ENCODE results near the gene TMEM63A. TPM values are rescaled to one million over a fixed set of nuclear protein-coding genes. Genes with fewer than 3 reads are reported as not detected.

TMEM63A gene
- total RNA-seq, 1 experiment from 2014 or later = 93.9 TPM

- intact Hi-C loops (cut with micrococcal nuclease; ENCODE audit: unreplicated experiment) = no loop called here
- peaks cover 9% of the 10 kb centered on the region for H3K36me3 ChIP-seq (ENCODE audit: control insufficient read depth, insufficient read depth, low read length)
- CTCF ChIA-PET = no interaction called here
Observed at GRCh38 chr1:225852413-225853124, 29.6 kb downstream of the TMEM63A start.

GRCh38 chr1:225851805-225852204 is 30.4 kb downstream of the TMEM63A start:
- TF ChIP-seq CTCF (IDR thresholded peaks at IDR 0.05; ENCODE audit: insufficient read depth in 1 of 2, low read depth in 1 of 2, low read length in 1 of 2, severe bottlenecking in 1 of 2, unreplicated experiment in 1 of 2) = no peak
- Mint-ChIP-seq H3K36me3 (ENCODE audit: insufficient read depth, unreplicated experiment) (peaks cover 85% of the 10 kb centered on the region), H3K9me3 (ENCODE audit: unreplicated experiment) (no peaks in the 10 kb centered on the region), H3K27ac (ENCODE audit: unreplicated experiment) (no peak overlapping the region), H3K4me3 (ENCODE audit: unreplicated experiment) (no peak overlapping the region), H3K4me1 (ENCODE audit: low read depth, unreplicated experiment) (no peaks in the 10 kb centered on the region), H3K27me3 (ENCODE audit: insufficient read depth, unreplicated experiment) (no peaks in the 10 kb centered on the region)
- no peaks in the 10 kb centered on the region for H3K4me1 ChIP-seq
- intact Hi-C loops (cut with micrococcal nuclease; ENCODE audit: unreplicated experiment) = no loop called here
- no peaks in the 10 kb centered on the region for H3K9me3 ChIP-seq
- BruUV-seq (replicated peaks) = no TSS peak
- H3K4me3 ChIP-seq (ENCODE audit: low read depth, low read length) = no peak overlapping the region
- no peaks in the 10 kb centered on the region for H3K27me3 ChIP-seq (replicated peaks; ENCODE audit: control insufficient read depth, insufficient read depth, low read length)
- DNase-seq = no peak
- ChIA-PET POLR2A (interaction anchor here (0.6 kb wide), 1 partner anchor 20 kb away, joined by 4 read pairs; no protein-coding TSS in a partner anchor), CTCF (no interaction called here)
- H3K36me3 ChIP-seq (ENCODE audit: control insufficient read depth, insufficient read depth, low read length) = peaks cover 8% of the 10 kb centered on the region

More at GRCh38 chr1:225852413-225853124, 29.6 kb downstream of the TMEM63A start:
- DNase-seq = no peak
- H3K4me3 ChIP-seq (ENCODE audit: low read depth, low read length) = no peak overlapping the region
- no peak for TF ChIP-seq CTCF (IDR thresholded peaks at IDR 0.05; ENCODE audit: insufficient read depth in 1 of 2, low read depth in 1 of 2, low read length in 1 of 2, severe bottlenecking in 1 of 2, unreplicated experiment in 1 of 2)
- Mint-ChIP-seq H3K27me3 (ENCODE audit: insufficient read depth, unreplicated experiment) (no peaks in the 10 kb centered on the region), H3K36me3 (ENCODE audit: insufficient read depth, unreplicated experiment) (peaks cover 84% of the 10 kb centered on the region), H3K9me3 (ENCODE audit: unreplicated experiment) (no peaks in the 10 kb centered on the region), H3K27ac (ENCODE audit: unreplicated experiment) (no peak overlapping the region), H3K4me3 (ENCODE audit: unreplicated experiment) (no peak overlapping the region), H3K4me1 (ENCODE audit: low read depth, unreplicated experiment) (no peaks in the 10 kb centered on the region)
- H3K4me1 ChIP-seq = no peaks in the 10 kb centered on the region
- H3K27me3 ChIP-seq (replicated peaks; ENCODE audit: control insufficient read depth, insufficient read depth, low read length) = no peaks in the 10 kb centered on the region
- no peaks in the 10 kb centered on the region for H3K9me3 ChIP-seq
- no TSS peak for BruUV-seq (replicated peaks)
- POLR2A ChIA-PET = interaction anchor here (0.6 kb wide), 1 partner anchor 19 kb away, joined by 4 read pairs; no protein-coding TSS in a partner anchor

- BruUV-seq (replicated peaks) = no TSS peak
- Histone ChIP-seq H3K36me3 (ENCODE audit: control insufficient read depth, insufficient read depth, low read length) (peaks cover 8% of the 10 kb centered on the region), H3K4me1 (no peaks in the 10 kb centered on the region), H3K27me3 (replicated peaks; ENCODE audit: control insufficient read depth, insufficient read depth, low read length) (no peaks in the 10 kb centered on the region), H3K9me3 (no peaks in the 10 kb centered on the region), H3K4me3 (ENCODE audit: low read depth, low read length) (no peak overlapping the region)
- intact Hi-C loops (cut with micrococcal nuclease; ENCODE audit: unreplicated experiment) = no loop called here
- CTCF ChIA-PET = no interaction called here
- Mint-ChIP-seq H3K27ac (ENCODE audit: unreplicated experiment) (no peak overlapping the region), H3K36me3 (ENCODE audit: insufficient read depth, unreplicated experiment) (peaks cover 86% of the 10 kb centered on the region), H3K4me3 (ENCODE audit: unreplicated experiment) (no peak overlapping the region), H3K4me1 (ENCODE audit: low read depth, unreplicated experiment) (no peaks in the 10 kb centered on the region), H3K9me3 (ENCODE audit: unreplicated experiment) (no peaks in the 10 kb centered on the region), H3K27me3 (ENCODE audit: insufficient read depth, unreplicated experiment) (no peaks in the 10 kb centered on the region)
- no peak for DNase-seq
- POLR2A ChIA-PET = no interaction called here
- TF ChIP-seq CTCF (IDR thresholded peaks at IDR 0.05; ENCODE audit: insufficient read depth in 1 of 2, low read depth in 1 of 2, low read length in 1 of 2, severe bottlenecking in 1 of 2, unreplicated experiment in 1 of 2) = no peak
Observed at GRCh38 chr1:225850370-225850769, 31.8 kb downstream of the TMEM63A start.
